ENCODE measurements around the gene HIPK2.

HIPK2 gene

DNA sequence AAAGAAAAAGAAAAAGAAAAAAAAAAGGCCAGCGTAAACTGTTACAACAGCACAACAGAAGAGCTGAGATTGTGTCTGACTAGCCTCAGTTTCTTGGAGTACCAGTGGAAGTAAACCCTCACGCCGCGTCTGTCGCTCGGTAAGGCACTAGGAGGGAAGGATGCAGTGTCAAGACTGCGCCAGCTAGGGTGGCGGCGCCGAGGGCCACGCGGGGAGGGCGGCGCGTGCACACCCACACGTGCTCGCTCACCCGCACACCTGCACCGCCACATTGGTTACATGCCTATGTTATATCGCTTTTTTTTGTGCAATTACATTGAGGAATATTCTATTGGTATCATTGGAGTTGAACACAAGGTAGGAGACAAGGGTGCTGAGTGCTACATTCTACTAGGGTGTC is 206.1 kb downstream of the HIPK2 start:
- peaks cover 0 to 73% (median 62%) of the 10 kb centered on the region in 5 donors for H3K36me3 ChIP-seq (ENCODE audit: control insufficient read depth in 5 of 5, insufficient read depth in 5 of 5, low read length in 5 of 5)
- no peak overlapping the region for H3K9ac ChIP-seq (ENCODE audit: low read length in 5 of 5)
- no peak overlapping the region for H3K4me3 ChIP-seq (ENCODE audit: low read depth in 1 of 5, low read length in 5 of 5)
- peaks cover 0 to 11% (median 3%) of the 10 kb centered on the region in 5 donors for H3K4me1 ChIP-seq (ENCODE audit: control insufficient read depth in 5 of 5, insufficient read depth in 5 of 5, low read length in 5 of 5)
- H3K27ac ChIP-seq (ENCODE audit: low read depth, low read length) = no peak overlapping the region
- no peaks in the 10 kb centered on the region for H3K9me3 ChIP-seq (ENCODE audit: control insufficient read depth in 5 of 5, low read length in 5 of 5)
- H3K27me3 ChIP-seq (ENCODE audit: control insufficient read depth in 5 of 5, insufficient read depth in 4 of 5, low read length in 5 of 5) = no peaks in the 10 kb centered on the region

DNA sequence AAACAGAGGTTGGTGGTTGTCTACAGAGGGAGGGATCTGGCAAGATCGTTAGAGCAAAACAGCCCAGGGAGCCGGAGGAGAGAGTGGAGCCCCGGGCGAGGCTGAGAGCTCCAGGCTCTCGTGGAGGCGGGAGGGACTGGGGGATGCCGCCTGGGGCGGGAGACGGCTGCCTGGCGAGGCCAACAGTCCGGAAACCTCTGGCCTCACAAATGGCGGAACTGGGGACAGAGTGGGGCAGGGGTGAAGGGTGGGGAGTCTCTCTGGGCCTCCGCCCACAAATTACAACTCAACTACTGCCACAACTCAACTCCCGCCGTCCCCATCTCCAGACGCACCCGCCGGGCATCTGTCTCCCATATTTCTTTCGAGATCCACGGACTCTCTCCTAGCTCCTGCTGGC is 206.6 kb downstream of the HIPK2 start:
- H3K27ac ChIP-seq (ENCODE audit: low read depth, low read length) = no peak overlapping the region
- H3K36me3 ChIP-seq (ENCODE audit: control insufficient read depth in 5 of 5, insufficient read depth in 5 of 5, low read length in 5 of 5) = peaks cover 0 to 69% (median 57%) of the 10 kb centered on the region in 5 donors
- no peaks in the 10 kb centered on the region for H3K27me3 ChIP-seq (ENCODE audit: control insufficient read depth in 5 of 5, insufficient read depth in 4 of 5, low read length in 5 of 5)
- H3K4me1 ChIP-seq (ENCODE audit: control insufficient read depth in 5 of 5, insufficient read depth in 5 of 5, low read length in 5 of 5) = peaks cover 0 to 14% (median 4%) of the 10 kb centered on the region in 5 donors
- H3K9me3 ChIP-seq (ENCODE audit: control insufficient read depth in 5 of 5, low read length in 5 of 5) = no peaks in the 10 kb centered on the region
- no peak overlapping the region for H3K4me3 ChIP-seq (ENCODE audit: low read depth in 1 of 5, low read length in 5 of 5)
- no peak overlapping the region for H3K9ac ChIP-seq (ENCODE audit: low read length in 5 of 5)

DNA sequence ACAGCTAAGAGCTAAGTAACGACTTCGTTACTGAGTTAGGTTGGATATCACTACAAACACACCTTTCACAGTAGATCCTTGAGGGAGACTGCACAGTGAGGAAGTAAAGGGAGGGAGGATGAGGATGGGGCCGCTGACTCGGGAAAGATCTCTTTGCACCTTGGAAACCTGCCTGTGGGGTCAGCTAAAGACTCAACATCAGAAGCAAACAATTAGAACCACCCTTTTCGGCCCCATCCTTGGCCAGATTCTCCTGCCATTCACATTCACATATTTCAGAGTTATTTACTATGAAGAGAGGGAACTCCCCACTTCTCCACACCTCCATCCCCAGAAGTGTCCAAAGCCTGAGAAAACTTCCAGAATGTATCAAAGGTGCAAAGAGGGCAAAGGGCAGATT is 207.2 kb downstream of the HIPK2 start:
- H3K36me3 ChIP-seq (ENCODE audit: control insufficient read depth in 5 of 5, insufficient read depth in 5 of 5, low read length in 5 of 5) = peaks cover 0 to 64% (median 52%) of the 10 kb centered on the region in 5 donors

DNA sequence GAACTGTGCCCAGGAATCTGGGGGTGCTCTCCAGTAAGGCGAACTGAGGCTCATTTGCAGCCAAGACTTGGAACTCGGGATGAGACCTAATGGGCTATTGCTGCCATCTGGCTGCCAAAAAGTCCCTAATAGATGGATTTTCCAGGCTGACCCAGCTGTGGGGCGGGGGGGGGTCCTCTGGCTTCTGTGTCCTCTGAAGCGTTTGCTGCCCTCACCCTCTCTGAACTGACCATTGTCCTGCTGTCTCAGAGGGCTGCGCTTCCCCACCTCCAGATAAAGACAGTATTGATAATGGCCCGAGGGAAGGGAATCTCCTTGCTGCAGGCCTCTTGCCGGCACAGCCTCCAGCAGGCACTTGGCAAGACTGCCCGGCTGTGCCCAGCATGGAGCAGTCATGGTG is 207.7 kb downstream of the HIPK2 start:
- peaks cover 0 to 19% (median 7%) of the 10 kb centered on the region in 5 donors for H3K4me1 ChIP-seq (ENCODE audit: control insufficient read depth in 5 of 5, insufficient read depth in 5 of 5, low read length in 5 of 5)
- no peak overlapping the region for H3K9ac ChIP-seq (ENCODE audit: low read length in 5 of 5)
- H3K27ac ChIP-seq (ENCODE audit: low read depth, low read length) = no peak overlapping the region
- no peak overlapping the region for H3K4me3 ChIP-seq (ENCODE audit: low read depth in 1 of 5, low read length in 5 of 5)
- H3K36me3 ChIP-seq (ENCODE audit: control insufficient read depth in 5 of 5, insufficient read depth in 5 of 5, low read length in 5 of 5) = peaks cover 0 to 59% (median 47%) of the 10 kb centered on the region in 5 donors
- no peaks in the 10 kb centered on the region for H3K27me3 ChIP-seq (ENCODE audit: control insufficient read depth in 5 of 5, insufficient read depth in 4 of 5, low read length in 5 of 5)
- H3K9me3 ChIP-seq (ENCODE audit: control insufficient read depth in 5 of 5, low read length in 5 of 5) = no peaks in the 10 kb centered on the region

More for the DNA sequence above, 207.2 kb downstream of the HIPK2 start:
- Histone ChIP-seq H3K27me3 (ENCODE audit: control insufficient read depth in 5 of 5, insufficient read depth in 4 of 5, low read length in 5 of 5) (no peaks in the 10 kb centered on the region), H3K4me3 (ENCODE audit: low read depth in 1 of 5, low read length in 5 of 5) (no peak overlapping the region), H3K4me1 (ENCODE audit: control insufficient read depth in 5 of 5, insufficient read depth in 5 of 5, low read length in 5 of 5) (peaks cover 0 to 17% (median 7%) of the 10 kb centered on the region in 5 donors), H3K9me3 (ENCODE audit: control insufficient read depth in 5 of 5, low read length in 5 of 5) (no peaks in the 10 kb centered on the region), H3K9ac (ENCODE audit: low read length in 5 of 5) (no peak overlapping the region), H3K27ac (ENCODE audit: low read depth, low read length) (no peak overlapping the region)

DNA sequence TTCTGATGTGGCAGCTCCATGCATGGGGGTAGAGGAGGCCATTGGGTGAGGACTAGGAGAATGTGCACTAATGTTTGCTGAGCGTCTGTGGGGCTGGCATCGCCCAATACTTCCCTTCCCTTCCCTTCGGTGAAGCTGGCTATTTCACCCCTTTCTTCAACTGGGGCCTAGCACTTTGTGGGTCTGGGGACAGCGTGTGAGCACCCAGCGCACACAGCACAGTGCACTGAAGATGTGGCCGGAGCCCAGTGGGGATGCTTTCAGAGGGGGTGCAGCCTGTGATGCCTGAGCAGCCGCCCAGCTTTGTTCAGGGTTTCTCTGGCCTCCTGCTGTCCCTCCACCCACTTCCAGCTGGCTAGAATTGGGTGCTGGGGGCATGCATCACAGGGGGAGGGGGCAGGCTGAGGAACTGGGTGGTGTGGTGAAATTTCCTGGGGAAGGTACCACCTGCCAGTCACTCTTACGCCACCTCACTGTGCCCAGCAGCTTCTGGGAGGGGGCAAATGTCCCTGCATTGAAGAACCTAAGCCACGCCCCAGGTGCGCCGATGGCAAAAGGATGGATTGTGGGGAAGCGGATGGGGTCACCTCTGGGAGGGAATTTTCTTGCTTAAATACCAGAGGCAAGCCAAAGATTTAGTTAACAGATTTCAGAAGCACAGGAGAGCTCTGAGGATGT is 208.8 kb downstream of the HIPK2 start:
- no peak overlapping the region for H3K27ac ChIP-seq (ENCODE audit: low read depth, low read length)
- H3K27me3 ChIP-seq (ENCODE audit: control insufficient read depth in 5 of 5, insufficient read depth in 4 of 5, low read length in 5 of 5) = no peaks in the 10 kb centered on the region
- no peaks in the 10 kb centered on the region for H3K9me3 ChIP-seq (ENCODE audit: control insufficient read depth in 5 of 5, low read length in 5 of 5)
- H3K36me3 ChIP-seq (ENCODE audit: control insufficient read depth in 5 of 5, insufficient read depth in 5 of 5, low read length in 5 of 5) = peaks cover 0 to 47% (median 36%) of the 10 kb centered on the region in 5 donors
- no peak overlapping the region for H3K4me3 ChIP-seq (ENCODE audit: low read depth in 1 of 5, low read length in 5 of 5)
- no peak overlapping the region for H3K9ac ChIP-seq (ENCODE audit: low read length in 5 of 5)
- peaks cover 0 to 27% (median 7%) of the 10 kb centered on the region in 5 donors for H3K4me1 ChIP-seq (ENCODE audit: control insufficient read depth in 5 of 5, insufficient read depth in 5 of 5, low read length in 5 of 5)

DNA sequence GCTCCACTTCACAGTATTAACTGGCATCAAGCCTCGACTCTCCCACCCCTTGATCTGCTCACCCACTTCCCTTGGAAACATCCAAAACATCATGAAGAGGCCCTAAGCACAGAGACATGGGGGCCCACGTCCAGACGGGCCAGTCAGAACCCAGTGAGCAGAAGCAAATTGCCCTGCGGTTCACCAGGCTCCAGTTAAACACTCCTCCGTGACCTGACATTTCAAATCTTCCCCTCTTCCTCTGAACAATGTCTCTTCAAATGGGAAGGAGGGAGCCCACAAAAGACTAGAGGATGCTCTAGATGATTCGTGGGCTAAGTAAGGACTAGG is 209.5 kb downstream of the HIPK2 start:
- Histone ChIP-seq H3K4me3 (ENCODE audit: low read depth in 1 of 5, low read length in 5 of 5) (no peak overlapping the region), H3K4me1 (ENCODE audit: control insufficient read depth in 5 of 5, insufficient read depth in 5 of 5, low read length in 5 of 5) (peaks cover 0 to 27% (median 8%) of the 10 kb centered on the region in 5 donors), H3K27me3 (ENCODE audit: control insufficient read depth in 5 of 5, insufficient read depth in 4 of 5, low read length in 5 of 5) (no peaks in the 10 kb centered on the region), H3K9ac (ENCODE audit: low read length in 5 of 5) (no peak overlapping the region), H3K36me3 (ENCODE audit: control insufficient read depth in 5 of 5, insufficient read depth in 5 of 5, low read length in 5 of 5) (peaks cover 0 to 43% (median 29%) of the 10 kb centered on the region in 5 donors), H3K9me3 (ENCODE audit: control insufficient read depth in 5 of 5, low read length in 5 of 5) (no peaks in the 10 kb centered on the region), H3K27ac (ENCODE audit: low read depth, low read length) (peak overlapping the region; percentile 11)

DNA sequence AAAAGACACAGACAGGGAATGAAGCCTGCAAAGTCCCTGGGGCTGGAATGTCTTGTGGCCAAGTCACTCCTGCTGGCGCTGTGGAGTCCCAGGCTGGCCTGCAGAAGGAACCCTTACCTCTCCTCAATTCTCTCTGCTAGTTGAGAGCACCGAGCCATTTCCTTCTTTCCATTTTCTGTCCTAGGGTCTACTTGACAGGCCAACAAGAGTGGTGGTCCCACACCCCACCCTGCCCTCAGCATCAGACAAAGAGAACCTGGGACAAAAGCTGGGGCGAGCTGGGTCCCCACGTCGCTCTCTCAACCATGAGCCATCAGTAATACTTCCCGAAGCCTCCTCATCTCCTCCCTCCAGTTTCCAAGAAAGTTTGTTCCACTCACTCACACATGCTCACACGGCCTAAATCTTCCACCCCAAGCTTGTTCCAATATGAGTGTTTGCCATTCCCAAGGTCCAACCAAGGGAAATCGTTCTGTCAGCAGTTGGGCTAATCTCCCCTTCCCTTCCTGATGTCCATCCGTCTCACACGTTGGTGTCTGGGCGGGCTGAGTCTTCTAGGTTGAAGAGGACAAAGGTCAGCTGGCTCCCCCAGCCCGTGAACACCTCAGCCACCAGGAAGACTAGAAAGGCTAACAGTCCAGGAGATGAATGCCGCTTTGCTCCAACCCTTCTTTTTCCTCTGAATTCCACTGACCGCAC is 210.0 kb downstream of the HIPK2 start:
- peaks cover 0 to 38% (median 24%) of the 10 kb centered on the region in 5 donors for H3K36me3 ChIP-seq (ENCODE audit: control insufficient read depth in 5 of 5, insufficient read depth in 5 of 5, low read length in 5 of 5)
- no peaks in the 10 kb centered on the region for H3K9me3 ChIP-seq (ENCODE audit: control insufficient read depth in 5 of 5, low read length in 5 of 5)
- no peak overlapping the region for H3K9ac ChIP-seq (ENCODE audit: low read length in 5 of 5)
- H3K27me3 ChIP-seq (ENCODE audit: control insufficient read depth in 5 of 5, insufficient read depth in 4 of 5, low read length in 5 of 5) = no peaks in the 10 kb centered on the region
- H3K4me3 ChIP-seq (ENCODE audit: low read depth in 1 of 5, low read length in 5 of 5) = no peak overlapping the region
- peaks cover 0 to 27% (median 12%) of the 10 kb centered on the region in 5 donors for H3K4me1 ChIP-seq (ENCODE audit: control insufficient read depth in 5 of 5, insufficient read depth in 5 of 5, low read length in 5 of 5)
- H3K27ac ChIP-seq (ENCODE audit: low read depth, low read length) = peak overlapping the region; percentile 50

DNA sequence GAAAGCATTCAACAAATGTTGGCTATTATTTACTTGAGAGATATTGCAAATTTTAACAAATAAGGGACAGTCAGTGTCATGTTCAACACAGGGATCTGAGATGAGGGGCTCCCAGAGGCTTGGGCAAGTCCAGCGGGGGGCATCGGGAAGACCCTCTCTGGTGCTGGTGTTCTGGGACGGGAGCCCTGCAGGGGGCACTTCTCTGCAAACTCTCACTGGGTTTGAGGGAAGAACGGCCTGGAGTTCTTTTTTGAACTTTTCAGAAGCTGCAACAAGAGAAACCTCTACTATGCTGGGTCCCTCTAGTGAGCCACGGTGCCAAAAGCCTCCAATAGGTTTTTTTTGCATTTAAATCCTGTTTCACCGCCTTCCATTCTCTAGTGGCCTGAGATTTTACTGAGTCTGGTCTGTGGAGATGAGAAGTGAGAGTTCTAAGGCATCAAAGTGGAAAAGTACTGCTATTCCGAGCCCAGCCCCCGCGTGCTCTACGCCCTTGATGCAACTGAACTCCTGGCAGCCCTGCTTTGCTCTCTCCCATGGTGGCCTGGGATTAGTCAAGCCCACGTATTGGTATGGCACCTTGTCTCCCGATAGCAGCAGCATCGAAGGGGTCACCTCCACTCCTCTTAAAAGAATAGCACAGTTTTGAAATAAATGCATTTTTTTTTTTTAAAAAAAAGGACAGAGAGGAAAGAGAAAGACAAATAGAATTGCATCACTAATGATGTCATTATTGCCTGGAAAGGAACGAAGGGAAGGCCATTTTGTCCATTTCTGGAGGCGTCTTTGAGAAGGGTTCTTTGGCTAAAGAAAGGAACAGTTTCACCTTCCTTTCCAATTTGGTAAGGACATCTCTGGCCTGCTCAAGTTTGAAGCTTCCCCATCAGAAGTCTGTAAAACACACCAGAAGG is 210.8 kb downstream of the HIPK2 start:
- H3K27me3 ChIP-seq (ENCODE audit: control insufficient read depth in 5 of 5, insufficient read depth in 4 of 5, low read length in 5 of 5) = no peaks in the 10 kb centered on the region
- no peak overlapping the region for H3K4me3 ChIP-seq (ENCODE audit: low read depth in 1 of 5, low read length in 5 of 5)
- no peaks in the 10 kb centered on the region for H3K9me3 ChIP-seq (ENCODE audit: control insufficient read depth in 5 of 5, low read length in 5 of 5)
- peaks cover 0 to 27% (median 12%) of the 10 kb centered on the region in 5 donors for H3K4me1 ChIP-seq (ENCODE audit: control insufficient read depth in 5 of 5, insufficient read depth in 5 of 5, low read length in 5 of 5)
- H3K27ac ChIP-seq (ENCODE audit: low read depth, low read length) = peak overlapping the region; percentile 50
- no peak overlapping the region for H3K9ac ChIP-seq (ENCODE audit: low read length in 5 of 5)
- peaks cover 0 to 33% (median 22%) of the 10 kb centered on the region in 5 donors for H3K36me3 ChIP-seq (ENCODE audit: control insufficient read depth in 5 of 5, insufficient read depth in 5 of 5, low read length in 5 of 5)

DNA sequence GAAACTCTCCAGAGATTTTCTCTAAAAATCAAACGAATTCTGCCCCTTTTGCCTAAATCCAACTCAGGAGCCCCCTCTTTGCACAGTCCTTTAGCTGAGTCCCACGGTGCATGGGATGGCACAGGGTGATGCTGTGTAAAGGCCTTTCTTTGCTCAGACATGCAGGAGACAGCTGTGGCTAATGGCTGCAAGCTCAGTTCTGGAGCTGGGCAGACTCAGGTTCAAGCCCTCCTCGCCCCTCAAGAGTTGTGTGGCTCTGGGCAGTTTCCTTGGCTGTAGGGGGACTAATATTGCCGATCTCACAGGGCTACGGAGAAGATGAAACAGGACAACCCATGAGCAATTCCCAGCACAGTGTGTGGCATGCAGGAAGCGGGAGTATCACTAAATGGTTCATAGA is 211.7 kb downstream of the HIPK2 start:
- peaks cover 0 to 25% (median 15%) of the 10 kb centered on the region in 5 donors for H3K36me3 ChIP-seq (ENCODE audit: control insufficient read depth in 5 of 5, insufficient read depth in 5 of 5, low read length in 5 of 5)
- no peaks in the 10 kb centered on the region for H3K27me3 ChIP-seq (ENCODE audit: control insufficient read depth in 5 of 5, insufficient read depth in 4 of 5, low read length in 5 of 5)
- peak overlapping the region; percentile 49 for H3K27ac ChIP-seq (ENCODE audit: low read depth, low read length)
- no peaks in the 10 kb centered on the region for H3K9me3 ChIP-seq (ENCODE audit: control insufficient read depth in 5 of 5, low read length in 5 of 5)
- H3K4me1 ChIP-seq (ENCODE audit: control insufficient read depth in 5 of 5, insufficient read depth in 5 of 5, low read length in 5 of 5) = peaks cover 0 to 27% (median 12%) of the 10 kb centered on the region in 5 donors
- no peak overlapping the region for H3K4me3 ChIP-seq (ENCODE audit: low read depth in 1 of 5, low read length in 5 of 5)
- H3K9ac ChIP-seq (ENCODE audit: low read length in 5 of 5) = no peak overlapping the region

All from subcutaneous abdominal adipose tissue (tissue), 5 donors.